Endometrial microvascular endothelial cells (primary cell): ENCODE results near the gene TAMALIN. TPM values are rescaled to one million over a fixed set of nuclear protein-coding genes. Genes with fewer than 3 reads are reported as not detected.

ENCODE experiments used
- in situ Hi-C: cut with HindIII; loops from 2 replicates; pipeline ENCODE4 v1.10.0; 2017; ENCODE audit warnings: low sequenced_read_pairs, low pct_unique_long_range_greater_than_20kb; ENCODE audit errors: inconsistent ontology term
- total RNA-seq: library from RNA; depleted of rRNA; stranded (reverse); fragments of >200 nt; gene quantifications from one replicate; pipeline ENCODE4 v1.2.3, GENCODE V29; 2015; ENCODE audit errors: inconsistent ontology term

The TAMALIN gene
- total RNA-seq, 1 donor from 2014 or later: 30.8 TPM

DNA sequence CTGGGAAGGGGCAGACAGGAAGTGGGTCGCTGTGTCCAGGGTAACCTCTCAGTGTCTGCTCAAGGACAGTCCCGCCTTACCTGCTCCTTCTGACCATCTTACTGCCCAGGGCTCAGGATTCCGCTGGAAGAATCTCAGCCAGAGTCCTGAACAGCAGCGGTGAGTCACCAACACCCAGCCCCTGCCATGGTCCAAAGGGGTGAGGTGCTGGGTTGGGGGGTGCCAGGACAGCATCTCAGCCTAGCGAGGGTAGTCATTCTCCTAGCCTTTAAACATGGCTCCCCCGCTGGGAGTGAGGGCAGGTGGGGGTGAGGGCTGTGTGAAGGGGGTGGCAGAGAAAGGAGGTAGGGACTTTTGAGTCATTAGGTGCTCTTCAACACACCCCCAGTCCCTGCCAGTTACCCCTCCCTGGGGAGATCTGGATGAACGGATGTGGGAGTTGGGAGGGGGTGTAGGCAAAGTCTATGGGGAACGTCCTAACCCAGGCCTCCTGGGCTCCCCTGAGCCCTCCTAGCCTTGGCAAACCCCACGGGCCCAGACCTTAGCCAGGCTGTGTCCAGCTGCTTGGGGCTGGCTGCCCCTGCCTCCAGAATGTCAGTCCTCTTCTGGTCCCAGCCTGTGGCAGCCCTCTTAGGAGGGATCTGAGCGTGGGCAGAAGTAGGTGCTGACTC is 2.5 kb downstream of the TAMALIN start:
- in situ Hi-C loops: no loop called here

DNA sequence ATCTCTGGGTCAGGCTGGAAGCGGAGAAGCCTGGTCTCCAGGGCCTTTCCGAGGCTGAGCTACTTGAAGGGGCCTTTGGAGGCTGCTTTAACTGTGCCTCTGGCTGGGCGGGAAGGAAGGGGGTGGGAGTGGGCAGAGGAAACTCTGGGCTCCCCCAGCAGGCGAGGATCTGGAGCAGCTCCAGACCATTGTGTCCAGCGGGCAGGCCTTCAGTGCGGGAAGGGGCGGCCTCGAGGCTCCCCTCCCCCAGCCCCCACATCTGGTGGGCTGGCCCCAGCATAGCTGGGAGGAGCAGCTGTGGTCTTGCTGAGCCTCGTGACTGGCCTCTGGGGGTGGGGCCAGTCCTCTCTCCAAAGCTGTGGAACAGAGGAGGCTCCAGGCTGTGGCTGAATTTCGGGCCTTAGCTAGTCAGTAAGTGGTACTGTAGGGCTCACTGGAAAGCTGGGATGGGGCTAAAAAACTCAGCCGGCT is 3.4 kb downstream of the TAMALIN start:
- in situ Hi-C loops: no loop called here

GRCh38 chr12:52010692-52011601 is 4.2 kb downstream of the TAMALIN start:
- in situ Hi-C loops: no loop called here

GRCh38 chr12:52011602-52012214 is 5.0 kb downstream of the TAMALIN start:
- in situ Hi-C loops: no loop called here

GRCh38 chr12:52013626-52014310 is 7.0 kb downstream of the TAMALIN start:
- in situ Hi-C loops: no loop called here

DNA sequence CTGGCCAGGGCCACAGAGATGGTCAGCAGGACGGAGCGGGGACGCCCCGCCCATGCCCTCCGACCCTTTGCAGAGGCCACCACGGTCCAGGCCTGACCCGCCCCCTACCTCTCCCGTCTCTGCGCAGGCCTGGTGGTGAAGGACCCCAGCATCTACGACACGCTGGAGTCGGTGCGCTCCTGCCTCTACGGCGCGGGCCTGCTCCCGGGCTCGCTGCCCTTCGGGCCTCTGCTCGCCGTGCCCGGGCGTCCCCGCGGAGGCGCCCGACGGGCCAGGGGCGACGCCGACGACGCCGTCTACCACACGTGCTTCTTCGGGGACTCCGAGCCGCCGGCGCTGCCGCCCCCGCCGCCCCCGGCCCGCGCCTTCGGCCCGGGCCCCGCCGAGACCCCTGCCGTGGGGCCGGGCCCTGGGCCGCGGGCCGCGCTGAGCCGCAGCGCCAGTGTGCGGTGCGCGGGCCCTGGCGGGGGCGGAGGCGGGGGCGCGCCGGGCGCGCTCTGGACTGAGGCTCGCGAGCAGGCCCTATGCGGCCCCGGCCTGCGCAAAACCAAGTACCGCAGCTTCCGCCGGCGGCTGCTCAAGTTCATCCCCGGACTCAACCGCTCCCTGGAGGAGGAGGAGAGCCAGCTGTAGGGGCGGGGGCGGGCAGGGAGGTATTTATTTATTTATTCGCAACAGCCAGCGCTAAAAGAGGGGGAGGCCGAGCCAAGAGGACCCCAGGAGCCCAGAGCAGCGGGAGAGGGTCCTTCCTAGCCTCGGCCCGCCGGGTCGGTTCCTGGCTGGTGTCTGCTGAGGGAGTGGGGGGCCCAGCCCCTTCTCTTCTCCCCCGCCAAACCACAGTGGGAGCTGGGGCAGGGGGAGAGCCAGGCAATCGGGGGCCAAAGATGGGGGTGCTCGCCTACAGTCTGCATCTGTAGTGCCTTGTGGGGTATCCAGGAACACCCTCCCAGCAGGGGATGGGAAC is 8.1 kb downstream of the TAMALIN start:
- in situ Hi-C loops: no loop called here

GRCh38 chr12:52015532-52016041 is 8.8 kb downstream of the TAMALIN start:
- in situ Hi-C loops: no loop called here

- in situ Hi-C loops: no loop called here
Observed at GRCh38 chr12:52018433-52019112, 11.8 kb downstream of the TAMALIN start.

DNA sequence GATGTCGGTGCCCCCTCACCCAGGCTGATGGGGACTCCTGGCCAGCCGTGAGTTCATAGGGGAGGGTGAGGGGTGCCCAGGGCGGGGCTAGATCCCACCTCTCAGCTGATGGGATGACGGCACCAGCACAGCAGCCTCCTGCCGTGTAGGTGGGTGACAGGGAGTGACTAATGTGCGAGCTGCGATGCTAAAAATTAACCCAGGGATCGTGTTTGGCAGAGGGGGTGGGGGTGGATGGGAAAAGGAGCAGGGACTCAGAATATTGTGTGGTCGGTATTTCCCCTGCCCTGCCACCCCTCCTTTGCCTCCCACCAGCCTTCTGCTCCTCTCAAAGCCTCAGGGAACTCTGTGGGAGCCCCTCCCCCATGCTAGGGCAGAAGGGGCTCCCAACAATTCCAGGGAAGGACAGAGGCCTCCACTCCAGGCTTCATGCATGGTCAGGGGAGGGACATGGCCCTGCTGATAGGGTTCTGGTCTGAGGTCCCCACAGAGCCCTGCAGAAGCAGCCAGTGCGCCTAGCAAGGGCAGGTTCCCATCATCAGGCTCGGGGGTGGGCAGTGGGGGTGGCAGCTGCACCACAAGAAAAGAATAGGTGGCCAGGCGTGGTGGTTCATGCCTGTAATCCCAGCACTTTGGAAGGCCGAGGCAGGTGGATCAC is 12.5 kb downstream of the TAMALIN start:
- in situ Hi-C loops: no loop called here

GRCh38 chr12:52020539-52021336 is 14.0 kb downstream of the TAMALIN start:
- in situ Hi-C loops: no loop called here

DNA sequence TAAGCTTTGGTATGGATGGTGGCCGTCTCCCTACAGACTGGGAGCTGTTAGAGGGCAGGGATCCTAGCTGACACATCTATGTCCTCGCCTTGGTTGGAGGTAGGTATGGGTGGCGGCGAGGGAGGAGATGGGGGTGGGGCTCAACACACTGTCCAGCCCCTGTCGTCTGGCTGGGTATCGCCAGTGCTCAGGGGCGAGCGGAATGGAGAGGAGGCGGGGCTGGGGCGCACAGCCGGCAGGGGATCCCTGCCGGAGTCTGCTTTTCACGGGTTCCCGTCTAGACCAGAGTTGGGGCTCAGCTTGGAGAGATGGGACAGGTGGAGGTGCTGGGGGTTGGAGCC is 16.1 kb downstream of the TAMALIN start:
- in situ Hi-C loops: no loop called here

- in situ Hi-C loops: no loop called here
Observed at GRCh38 chr12:52023182-52023975, 16.6 kb downstream of the TAMALIN start.

- in situ Hi-C loops: no loop called here
Observed at GRCh38 chr12:52023976-52024688, 17.4 kb downstream of the TAMALIN start.

DNA sequence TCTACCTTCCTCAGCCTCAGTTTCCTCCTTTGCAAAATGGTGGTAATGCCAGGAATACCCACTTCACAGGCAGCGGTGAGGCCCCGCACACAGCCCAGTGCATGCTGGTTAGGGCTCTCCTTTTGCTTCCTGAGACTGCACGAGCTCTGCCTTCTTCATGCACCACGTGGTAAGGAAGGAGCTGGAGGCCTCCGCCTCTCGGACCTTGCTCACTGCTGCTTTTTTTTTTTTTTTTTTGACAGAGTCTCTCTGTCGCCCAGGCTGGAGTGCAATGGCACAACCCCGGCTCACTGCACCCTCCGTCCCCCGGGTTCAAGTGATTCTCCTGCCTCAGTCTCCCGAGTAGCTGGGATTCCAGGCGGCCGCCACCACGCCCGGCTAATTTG is 18.1 kb downstream of the TAMALIN start:
- in situ Hi-C loops: no loop called here

DNA sequence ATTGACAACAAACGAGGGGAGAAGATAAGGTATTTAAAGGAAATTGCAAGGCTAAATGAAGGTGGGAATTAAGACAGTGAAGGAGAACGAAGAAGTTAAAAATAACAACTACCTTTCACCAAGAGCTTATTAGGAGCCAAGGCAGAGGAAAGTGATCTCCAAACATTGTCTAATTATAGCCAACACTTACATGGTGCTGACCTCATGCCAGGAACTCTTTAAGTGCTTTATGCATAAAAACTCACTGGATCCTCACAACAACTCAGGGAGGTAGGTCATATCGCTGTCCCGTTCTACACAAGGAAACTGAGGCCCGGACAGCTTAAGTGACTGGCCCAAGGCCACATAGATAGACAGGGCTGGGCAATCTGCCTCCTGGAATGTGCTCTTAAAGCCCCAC is 19.5 kb downstream of the TAMALIN start:
- in situ Hi-C loops: no loop called here
